Measurements from ENCODE around the gene TBC1D9. TPM values are rescaled to one million over a fixed set of nuclear protein-coding genes. Genes with fewer than 3 reads are reported as not detected.

TBC1D9 gene
- total RNA-seq, 1 experiment from 2014 or later: 17.0 TPM

DNA sequence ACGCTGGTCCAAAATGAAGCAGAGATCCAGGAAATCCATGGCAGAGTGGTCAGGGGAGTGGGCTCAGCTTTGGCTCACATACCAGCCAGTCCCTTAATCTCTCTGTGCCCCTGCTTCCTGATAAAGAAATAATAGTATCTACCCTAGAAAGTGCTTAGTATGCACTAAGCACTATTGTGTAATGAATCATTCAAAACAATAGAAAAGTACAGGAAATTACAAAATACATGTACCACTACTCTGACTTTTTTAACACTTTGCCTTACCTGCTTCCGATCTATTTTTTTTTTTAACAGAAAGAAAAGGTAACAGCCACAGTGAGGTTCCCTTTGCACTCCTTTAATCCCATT is 49.9 kb downstream of the TBC1D9 start:
- Histone ChIP-seq H3K27me3 (ENCODE audit: insufficient read depth, low read depth) (no peaks in the 10 kb centered on the region), H2AFZ (no peak overlapping the region), H3K4me2 (no peak overlapping the region), H3K9me3 (ENCODE audit: insufficient read depth, low read depth) (no peaks in the 10 kb centered on the region), H3F3A (ENCODE audit: insufficient read depth, low read depth) (no peaks in the 10 kb centered on the region), H3K4me1 (replicated peaks; ENCODE audit: insufficient read depth) (no peaks in the 10 kb centered on the region), H3K36me3 (ENCODE audit: low read depth) (no peaks in the 10 kb centered on the region), H3K79me2 (ENCODE audit: low read depth) (no peaks in the 10 kb centered on the region), H3K4me3 (no peak overlapping the region), H4K20me1 (ENCODE audit: insufficient read depth) (no peaks in the 10 kb centered on the region), H3K9me2 (ENCODE audit: insufficient read depth) (no peaks in the 10 kb centered on the region), H3K27ac (no peak overlapping the region)
- DNase-seq: no peak
- POLR2A ChIA-PET (ENCODE audit: unreplicated experiment): no interaction called here
- CTCF ChIA-PET: no interaction called here
- BruUV-seq (replicated peaks): no TSS peak
- TF ChIP-seq, protein P1, sequence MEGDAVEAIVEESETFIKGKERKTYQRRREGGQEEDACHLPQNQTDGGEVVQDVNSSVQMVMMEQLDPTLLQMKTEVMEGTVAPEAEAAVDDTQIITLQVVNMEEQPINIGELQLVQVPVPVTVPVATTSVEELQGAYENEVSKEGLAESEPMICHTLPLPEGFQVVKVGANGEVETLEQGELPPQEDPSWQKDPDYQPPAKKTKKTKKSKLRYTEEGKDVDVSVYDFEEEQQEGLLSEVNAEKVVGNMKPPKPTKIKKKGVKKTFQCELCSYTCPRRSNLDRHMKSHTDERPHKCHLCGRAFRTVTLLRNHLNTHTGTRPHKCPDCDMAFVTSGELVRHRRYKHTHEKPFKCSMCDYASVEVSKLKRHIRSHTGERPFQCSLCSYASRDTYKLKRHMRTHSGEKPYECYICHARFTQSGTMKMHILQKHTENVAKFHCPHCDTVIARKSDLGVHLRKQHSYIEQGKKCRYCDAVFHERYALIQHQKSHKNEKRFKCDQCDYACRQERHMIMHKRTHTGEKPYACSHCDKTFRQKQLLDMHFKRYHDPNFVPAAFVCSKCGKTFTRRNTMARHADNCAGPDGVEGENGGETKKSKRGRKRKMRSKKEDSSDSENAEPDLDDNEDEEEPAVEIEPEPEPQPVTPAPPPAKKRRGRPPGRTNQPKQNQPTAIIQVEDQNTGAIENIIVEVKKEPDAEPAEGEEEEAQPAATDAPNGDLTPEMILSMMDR (conservative IDR thresholded peaks at IDR 0.05): no peak
- TF ChIP-seq EZH2 (IDR thresholded peaks at IDR 0.05; ENCODE audit: low read depth): no peak
- intact Hi-C loops (cut with micrococcal nuclease; ENCODE audit: unreplicated experiment): no loop called here

DNA sequence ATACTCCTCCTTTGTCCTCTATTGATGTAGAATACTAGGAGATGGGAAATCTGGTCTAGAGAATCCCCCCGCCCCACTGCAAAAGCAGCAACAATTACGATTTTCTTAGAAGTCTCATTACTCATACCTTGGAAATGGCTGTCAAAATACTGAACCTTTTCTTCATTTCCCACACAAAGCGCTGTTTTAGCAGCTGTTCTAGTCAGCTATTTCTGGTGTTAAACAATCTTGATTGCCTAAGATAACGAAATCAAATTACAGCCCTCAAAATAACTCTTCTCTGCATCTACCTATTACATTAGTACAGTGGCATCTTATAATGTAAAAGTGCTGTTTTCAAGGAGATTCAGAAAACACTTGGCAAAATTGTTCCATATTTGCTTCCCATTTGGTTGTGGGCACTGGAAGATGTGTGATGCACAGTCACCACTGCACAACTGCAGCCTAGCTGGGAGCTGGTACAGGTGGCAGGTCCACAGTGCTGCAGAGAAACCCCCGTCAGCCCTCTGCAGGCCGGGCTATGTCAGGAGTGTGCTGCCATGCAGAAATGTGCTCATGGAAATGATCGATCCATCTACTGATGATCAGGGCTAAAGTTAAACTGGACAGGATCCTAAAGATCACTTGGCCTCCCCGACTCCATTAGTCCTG is 50.4 kb downstream of the TBC1D9 start:
- no peaks in the 10 kb centered on the region for H3K79me2 ChIP-seq (ENCODE audit: low read depth)
- H3K9me2 ChIP-seq (ENCODE audit: insufficient read depth): no peaks in the 10 kb centered on the region
- no peak overlapping the region for H3K27ac ChIP-seq
- H3K4me3 ChIP-seq: no peak overlapping the region
- no peaks in the 10 kb centered on the region for H3K27me3 ChIP-seq (ENCODE audit: insufficient read depth, low read depth)
- no peaks in the 10 kb centered on the region for H3K4me1 ChIP-seq (replicated peaks; ENCODE audit: insufficient read depth)
- no peaks in the 10 kb centered on the region for H3K9me3 ChIP-seq (ENCODE audit: insufficient read depth, low read depth)
- H3K36me3 ChIP-seq (ENCODE audit: low read depth): no peaks in the 10 kb centered on the region
- ChIA-PET CTCF (no interaction called here), POLR2A (ENCODE audit: unreplicated experiment) (no interaction called here)
- no TSS peak for BruUV-seq (replicated peaks)
- no peaks in the 10 kb centered on the region for H4K20me1 ChIP-seq (ENCODE audit: insufficient read depth)
- intact Hi-C loops (cut with micrococcal nuclease; ENCODE audit: unreplicated experiment): no loop called here
- H3K4me2 ChIP-seq: no peak overlapping the region
- no peak for TF ChIP-seq EZH2 (IDR thresholded peaks at IDR 0.05; ENCODE audit: low read depth)
- TF ChIP-seq, protein P1 (conservative IDR thresholded peaks at IDR 0.05): no peak
- H3F3A ChIP-seq (ENCODE audit: insufficient read depth, low read depth): no peaks in the 10 kb centered on the region
- no peak for DNase-seq
- H2AFZ ChIP-seq: no peak overlapping the region

GRCh38 chr4:140704964-140705363 is 51.2 kb downstream of the TBC1D9 start:
- H3K4me3 ChIP-seq: no peak overlapping the region
- no TSS peak for BruUV-seq (replicated peaks)
- TF ChIP-seq, protein P1 (conservative IDR thresholded peaks at IDR 0.05): no peak
- TF ChIP-seq EZH2 (IDR thresholded peaks at IDR 0.05; ENCODE audit: low read depth): no peak
- no peaks in the 10 kb centered on the region for H3K79me2 ChIP-seq (ENCODE audit: low read depth)
- no peaks in the 10 kb centered on the region for H3K9me2 ChIP-seq (ENCODE audit: insufficient read depth)
- no peak overlapping the region for H2AFZ ChIP-seq
- no peak overlapping the region for H3K4me2 ChIP-seq
- no peak for DNase-seq
- H4K20me1 ChIP-seq (ENCODE audit: insufficient read depth): no peaks in the 10 kb centered on the region
- H3K9me3 ChIP-seq (ENCODE audit: insufficient read depth, low read depth): no peaks in the 10 kb centered on the region
- intact Hi-C loops (cut with micrococcal nuclease; ENCODE audit: unreplicated experiment): no loop called here
- no peaks in the 10 kb centered on the region for H3K27me3 ChIP-seq (ENCODE audit: insufficient read depth, low read depth)
- POLR2A ChIA-PET (ENCODE audit: unreplicated experiment): no interaction called here
- CTCF ChIA-PET: no interaction called here
- H3K36me3 ChIP-seq (ENCODE audit: low read depth): no peaks in the 10 kb centered on the region
- H3F3A ChIP-seq (ENCODE audit: insufficient read depth, low read depth): no peaks in the 10 kb centered on the region
- H3K4me1 ChIP-seq (replicated peaks; ENCODE audit: insufficient read depth): no peaks in the 10 kb centered on the region
- H3K27ac ChIP-seq: no peak overlapping the region

All from PC-9 (cell line).